CD4-positive, alpha-beta T cell treated with Interleukin-2 at 100 ng/mL for 4 hours (primary cell): ENCODE data around the gene MTHFD1L.
"Not testable (repeated sequence)": the region's sequence is repeated elsewhere in the genome, so short reads cannot be mapped to it uniquely, and the experiment has no call there.

Experiments used
- DNase-seq: peaks from one replicate; pipeline ENCODE4 v3.0.0-alpha.2; 2020; ENCODE audit warnings: low spot score

The MTHFD1L gene

GRCh38 chr6:150865406-150866146, at the start of gene MTHFD1L:
TSS of gene MTHFD1L (plus strand) at chr6:150865702. CDS start at chr6:150865823, 121 bp downstream.
- DNase-seq, result peak; percentile 70

- DNase-seq, result not testable (repeated sequence)
These were observed 48.9 kb upstream of the MTHFD1L start for GRCh38 chr6:150816554-150816953.

- no peak for DNase-seq
These were observed 42.6 kb upstream of the MTHFD1L start for GRCh38 chr6:150822932-150823331.

- DNase-seq, result no peak
These were observed 38.7 kb upstream of the MTHFD1L start for GRCh38 chr6:150826788-150827187.

GRCh38 chr6:150828107-150828506, 37.4 kb upstream of the MTHFD1L start:
- not testable (repeated sequence) for DNase-seq

- no peak for DNase-seq
These were observed 34.9 kb upstream of the MTHFD1L start for GRCh38 chr6:150830439-150831165.

GRCh38 chr6:150831577-150831976, 33.9 kb upstream of the MTHFD1L start:
- no peak for DNase-seq

GRCh38 chr6:150835620-150836019, 29.9 kb upstream of the MTHFD1L start:
- DNase-seq, result no peak

GRCh38 chr6:150840185-150840584, 25.3 kb upstream of the MTHFD1L start:
- DNase-seq, result no peak

- no peak for DNase-seq
These were observed 24.3 kb upstream of the MTHFD1L start for GRCh38 chr6:150841189-150841588.

- DNase-seq, result no peak
These were observed 23.8 kb upstream of the MTHFD1L start for GRCh38 chr6:150841697-150842096.

GRCh38 chr6:150844371-150844770, 21.1 kb upstream of the MTHFD1L start:
- no peak for DNase-seq

GRCh38 chr6:150846641-150847040, 18.9 kb upstream of the MTHFD1L start:
- DNase-seq, result no peak

- DNase-seq, result no peak
These were observed 17.1 kb upstream of the MTHFD1L start for GRCh38 chr6:150848400-150848799.

- DNase-seq, result not testable (repeated sequence)
These were observed 11.1 kb upstream of the MTHFD1L start for GRCh38 chr6:150854392-150854791.

- not testable (repeated sequence) for DNase-seq
These were observed 10.3 kb upstream of the MTHFD1L start for GRCh38 chr6:150855171-150855570.

GRCh38 chr6:150857062-150857944, 8.2 kb upstream of the MTHFD1L start:
- no peak for DNase-seq

GRCh38 chr6:150857945-150858308, 7.6 kb upstream of the MTHFD1L start:
- DNase-seq, result no peak

- DNase-seq, result not testable (repeated sequence)
These were observed 3.9 kb upstream of the MTHFD1L start for GRCh38 chr6:150861448-150862168.

GRCh38 chr6:150863213-150863928, 2.1 kb upstream of the MTHFD1L start:
- no peak for DNase-seq

GRCh38 chr6:150865043-150865405, 478 bp upstream of the MTHFD1L start:
- DNase-seq, result no peak
